ENCODE measurements around the gene ANXA2R.

DNA sequence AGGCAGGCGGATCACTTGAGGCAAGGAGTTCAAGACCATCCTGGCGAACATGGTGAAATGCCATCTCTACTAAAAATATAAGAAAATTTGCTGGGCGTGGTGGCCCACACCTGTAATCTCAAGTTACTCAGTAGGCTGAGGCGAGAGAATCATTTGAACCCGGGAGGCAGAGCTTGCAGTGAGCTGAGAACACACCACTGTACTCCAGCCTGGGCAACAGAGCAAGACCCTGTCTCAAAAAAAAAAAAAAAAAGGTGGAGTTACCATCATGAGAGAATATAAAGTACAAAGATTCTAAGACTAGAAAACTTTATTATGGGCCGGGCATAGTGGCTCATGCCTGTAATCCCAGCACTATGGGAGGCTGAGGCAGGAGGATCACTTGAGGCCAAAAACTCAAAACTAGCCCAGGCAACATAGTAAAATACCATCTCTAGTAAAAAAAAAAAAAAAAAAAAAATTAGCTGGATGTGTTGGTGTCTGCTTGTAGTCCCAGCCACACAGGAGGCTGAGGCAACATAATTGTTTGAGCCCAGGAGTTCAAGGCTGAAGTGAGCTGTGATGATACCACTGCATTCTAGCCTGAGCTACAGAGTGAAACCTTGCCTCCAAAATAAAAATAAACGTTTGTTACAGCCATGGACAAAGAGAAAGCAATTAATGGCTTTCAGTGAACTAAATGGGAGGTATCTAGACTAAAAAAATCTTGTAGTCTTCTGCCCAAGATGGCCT lies 12.9 kb downstream of the ANXA2R start:
- TF ChIP-seq RFX3 (CRISPR knock-in tag; IDR thresholded peaks at IDR 0.05): no peak
- TF ChIP-seq, protein P1, sequence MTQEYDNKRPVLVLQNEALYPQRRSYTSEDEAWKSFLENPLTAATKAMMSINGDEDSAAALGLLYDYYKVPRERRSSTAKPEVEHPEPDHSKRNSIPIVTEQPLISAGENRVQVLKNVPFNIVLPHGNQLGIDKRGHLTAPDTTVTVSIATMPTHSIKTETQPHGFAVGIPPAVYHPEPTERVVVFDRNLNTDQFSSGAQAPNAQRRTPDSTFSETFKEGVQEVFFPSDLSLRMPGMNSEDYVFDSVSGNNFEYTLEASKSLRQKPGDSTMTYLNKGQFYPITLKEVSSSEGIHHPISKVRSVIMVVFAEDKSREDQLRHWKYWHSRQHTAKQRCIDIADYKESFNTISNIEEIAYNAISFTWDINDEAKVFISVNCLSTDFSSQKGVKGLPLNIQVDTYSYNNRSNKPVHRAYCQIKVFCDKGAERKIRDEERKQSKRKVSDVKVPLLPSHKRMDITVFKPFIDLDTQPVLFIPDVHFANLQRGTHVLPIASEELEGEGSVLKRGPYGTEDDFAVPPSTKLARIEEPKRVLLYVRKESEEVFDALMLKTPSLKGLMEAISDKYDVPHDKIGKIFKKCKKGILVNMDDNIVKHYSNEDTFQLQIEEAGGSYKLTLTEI (CRISPR knock-in tag; conservative IDR thresholded peaks at IDR 0.05): no peak
- no peak for TF ChIP-seq ZNF207 (IDR thresholded peaks at IDR 0.05; ENCODE audit: borderline replicate concordance)
- TF ChIP-seq ELF4 (CRISPR knock-in tag; IDR thresholded peaks at IDR 0.05; ENCODE audit: borderline replicate concordance): no peak
- TF ChIP-seq NBN (conservative IDR thresholded peaks at IDR 0.05): no peak
- TF ChIP-seq RBAK (CRISPR knock-in tag; IDR thresholded peaks at IDR 0.05): no peak
- no peak for TF ChIP-seq RXRA (CRISPR knock-in tag; IDR thresholded peaks at IDR 0.05)
- TF ChIP-seq HDAC1 (CRISPR knock-in tag; IDR thresholded peaks at IDR 0.05): no peak
- no peak for TF ChIP-seq NFKB2 (CRISPR knock-in tag; IDR thresholded peaks at IDR 0.05; ENCODE audit: borderline replicate concordance)
- no peak for TF ChIP-seq POLR2A (IDR thresholded peaks at IDR 0.05; ENCODE audit: insufficient read depth in 1 of 2, low read depth in 2 of 2, low read length in 2 of 2)
- TF ChIP-seq, protein P2, sequence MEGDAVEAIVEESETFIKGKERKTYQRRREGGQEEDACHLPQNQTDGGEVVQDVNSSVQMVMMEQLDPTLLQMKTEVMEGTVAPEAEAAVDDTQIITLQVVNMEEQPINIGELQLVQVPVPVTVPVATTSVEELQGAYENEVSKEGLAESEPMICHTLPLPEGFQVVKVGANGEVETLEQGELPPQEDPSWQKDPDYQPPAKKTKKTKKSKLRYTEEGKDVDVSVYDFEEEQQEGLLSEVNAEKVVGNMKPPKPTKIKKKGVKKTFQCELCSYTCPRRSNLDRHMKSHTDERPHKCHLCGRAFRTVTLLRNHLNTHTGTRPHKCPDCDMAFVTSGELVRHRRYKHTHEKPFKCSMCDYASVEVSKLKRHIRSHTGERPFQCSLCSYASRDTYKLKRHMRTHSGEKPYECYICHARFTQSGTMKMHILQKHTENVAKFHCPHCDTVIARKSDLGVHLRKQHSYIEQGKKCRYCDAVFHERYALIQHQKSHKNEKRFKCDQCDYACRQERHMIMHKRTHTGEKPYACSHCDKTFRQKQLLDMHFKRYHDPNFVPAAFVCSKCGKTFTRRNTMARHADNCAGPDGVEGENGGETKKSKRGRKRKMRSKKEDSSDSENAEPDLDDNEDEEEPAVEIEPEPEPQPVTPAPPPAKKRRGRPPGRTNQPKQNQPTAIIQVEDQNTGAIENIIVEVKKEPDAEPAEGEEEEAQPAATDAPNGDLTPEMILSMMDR (CRISPR knock-in tag; IDR thresholded peaks at IDR 0.05): no peak
- TF ChIP-seq ZNF772 (CRISPR knock-in tag; IDR thresholded peaks at IDR 0.05): no peak
